IPS DF 4.7 (cell line): ENCODE data around the gene GFY.
"Not testable (repeated sequence)": the region's sequence is repeated elsewhere in the genome, so short reads cannot be mapped to it uniquely, and the experiment has no call there.

ENCODE experiments used
- DNase-seq: peaks from one replicate; pipeline ENCODE4 v3.0.0-alpha.2; 2013; ENCODE audit warnings: low spot score; ENCODE audit errors: extremely low read depth

GFY gene

GRCh38 chr19:49442771-49443365 lies 17.7 kb downstream of the GFY start:
- DNase-seq = no peak

- no peak for DNase-seq
Measured at GRCh38 chr19:49443366-49444099, 18.3 kb downstream of the GFY start.

GRCh38 chr19:49444100-49444700 lies 19.0 kb downstream of the GFY start:
- DNase-seq = not testable (repeated sequence)

GRCh38 chr19:49445997-49446396 lies 20.8 kb downstream of the GFY start:
- DNase-seq = no peak

GRCh38 chr19:49447485-49448431 lies 22.6 kb downstream of the GFY start:
- DNase-seq = no peak

GRCh38 chr19:49448432-49448786 lies 23.2 kb downstream of the GFY start:
- DNase-seq = no peak

- no peak for DNase-seq
Measured at GRCh38 chr19:49450405-49450804, 25.2 kb downstream of the GFY start.

GRCh38 chr19:49451430-49452181 lies 26.4 kb downstream of the GFY start, which contains the start of gene PIH1D1:
Gene PIH1D1 (minus strand): TSS chr19:49451814. CDS start chr19:49451574, 240 bp downstream.
- peak; percentile 100 for DNase-seq

- no peak for DNase-seq
Measured at GRCh38 chr19:49453013-49453756, 28.0 kb downstream of the GFY start, which contains the start of gene ALDH16A1. Gene ALDH16A1 (plus strand): TSS chr19:49453225. CDS start chr19:49453332, 107 bp downstream.

GRCh38 chr19:49453757-49454240 lies 28.6 kb downstream of the GFY start:
- no peak for DNase-seq

- DNase-seq = no peak
Measured at GRCh38 chr19:49455773-49456172, 30.6 kb downstream of the GFY start.

- no peak for DNase-seq
Measured at GRCh38 chr19:49456326-49456725, 31.1 kb downstream of the GFY start.

GRCh38 chr19:49458567-49458903 lies 33.3 kb downstream of the GFY start:
- DNase-seq = no peak

GRCh38 chr19:49459388-49459787 lies 34.2 kb downstream of the GFY start:
- no peak for DNase-seq

- not testable (repeated sequence) for DNase-seq
Measured at GRCh38 chr19:49461130-49461529, 35.9 kb downstream of the GFY start.

GRCh38 chr19:49461656-49462055 lies 36.5 kb downstream of the GFY start:
- no peak for DNase-seq

- no peak for DNase-seq
Measured at GRCh38 chr19:49462492-49462891, 37.3 kb downstream of the GFY start.

- no peak for DNase-seq
Measured at GRCh38 chr19:49463960-49464740, 39.0 kb downstream of the GFY start.

- DNase-seq = no peak
Measured at GRCh38 chr19:49465371-49465770, 40.2 kb downstream of the GFY start.
